Neuronal stem cell (in vitro differentiated cells): Measurements from ENCODE around the gene KDSR.
A peak's percentile ranks its signal among the peaks of the same experiment; 100 is the strongest.

Source experiments
- DNase-seq: peaks from one replicate; pipeline ENCODE4 v3.0.0-alpha.2; 2013; ENCODE audit warnings: low spot score
- H2AFZ ChIP-seq: one replicate; pipeline ENCODE4 v1.6.1; 2013; ENCODE audit warnings: mild to moderate bottlenecking, low read length, inconsistent platforms
- H2AK5ac ChIP-seq: 2 replicates; pipeline ENCODE4 v1.6.1; 2013; ENCODE audit warnings: low read depth, mild to moderate bottlenecking, inconsistent platforms, low read length, moderate library complexity, mixed read lengths
- H2BK120ac ChIP-seq: 2 replicates; pipeline ENCODE4 v1.6.1; 2013; ENCODE audit warnings: low read depth, mild to moderate bottlenecking, inconsistent platforms, low read length, moderate library complexity, mixed read lengths
- H2BK12ac ChIP-seq: one replicate; pipeline ENCODE4 v1.6.1; 2013; ENCODE audit warnings: low read length, inconsistent platforms
- H2BK15ac ChIP-seq: 2 replicates; pipeline ENCODE4 v1.6.1; 2013; ENCODE audit warnings: mild to moderate bottlenecking, low read length, inconsistent platforms, mixed read lengths
- H2BK5ac ChIP-seq: one replicate; pipeline ENCODE4 v1.6.1; 2013; ENCODE audit warnings: inconsistent platforms, mild to moderate bottlenecking, low read length, moderate library complexity
- H3K14ac ChIP-seq: one replicate; pipeline ENCODE4 v1.6.1; 2013; ENCODE audit warnings: low read length, inconsistent platforms
- H3K18ac ChIP-seq: 2 replicates; pipeline ENCODE4 v1.6.1; 2013; ENCODE audit warnings: low read length, inconsistent platforms
- H3K23ac ChIP-seq: 2 replicates; pipeline ENCODE4 v1.6.1; 2013; ENCODE audit warnings: low read depth, mild to moderate bottlenecking, mixed read lengths, low read length, inconsistent platforms; ENCODE audit not compliant: poor library complexity
- H3K27ac ChIP-seq: replicated peaks from 3 replicates; pipeline ENCODE4 v1.5.1; 2013; ENCODE audit warnings: low read length, inconsistent platforms
- H3K27me3 ChIP-seq, 3 experiments: 2 replicates each; pipeline ENCODE4 v1.6.1; 2013; ENCODE audit warnings: low read length in 3 of 3, mild to moderate bottlenecking in 2 of 3, inconsistent platforms in 1 of 3, low read depth in 1 of 3, mixed read lengths in 1 of 3, moderate library complexity in 1 of 3; ENCODE audit not compliant: control insufficient read depth in 3 of 3, insufficient read depth in 3 of 3
- H3K36me3 ChIP-seq, 2 donors: replicated peaks in 1 of 2; 2 replicates each; pipeline ENCODE4 v1.6.1; 2013; ENCODE audit warnings: low read length in 2 of 2; ENCODE audit not compliant: control insufficient read depth in 2 of 2, insufficient read depth in 2 of 2
- H3K4ac ChIP-seq: 2 replicates; pipeline ENCODE4 v1.6.1; 2013; ENCODE audit warnings: inconsistent platforms, mild to moderate bottlenecking, low read length, moderate library complexity
- H3K4me1 ChIP-seq, 2 donors: 1 replicate in 1 of 2; 2 replicates in 1 of 2; pipeline ENCODE4 v1.6.1; 2013; ENCODE audit warnings: low read length in 2 of 2, low read depth in 1 of 2; ENCODE audit not compliant: control insufficient read depth in 2 of 2, insufficient read depth in 1 of 2
- H3K4me2 ChIP-seq: one replicate; pipeline ENCODE4 v1.6.1; 2013; ENCODE audit warnings: mild to moderate bottlenecking, low read length, inconsistent platforms; ENCODE audit not compliant: insufficient read depth, poor library complexity, severe bottlenecking
- H3K4me3 ChIP-seq, 2 donors: 2 replicates each; pipeline ENCODE4 v1.5.1; 2013; ENCODE audit warnings: low read length in 2 of 2, mild to moderate bottlenecking in 2 of 2, inconsistent platforms in 1 of 2, moderate library complexity in 1 of 2
- H3K79me1 ChIP-seq: one replicate; pipeline ENCODE4 v1.6.1; 2013; ENCODE audit warnings: low read depth, mild to moderate bottlenecking, inconsistent platforms, low read length, moderate library complexity
- H3K9ac ChIP-seq: one replicate; pipeline ENCODE4 v1.6.1; 2013; ENCODE audit warnings: mild to moderate bottlenecking, low read depth, low read length, inconsistent platforms; ENCODE audit not compliant: poor library complexity
- H3K9me3 ChIP-seq, 2 donors: replicated peaks in 1 of 2; 2 replicates each; pipeline versions ENCODE3 to v1.6.1; 2013; ENCODE audit warnings: low read length in 2 of 2, mild to moderate bottlenecking in 2 of 2, inconsistent platforms in 1 of 2, low read depth in 1 of 2, mixed read lengths in 1 of 2, moderate library complexity in 1 of 2; ENCODE audit not compliant: control insufficient read depth in 2 of 2, insufficient read depth in 1 of 2
- H4K8ac ChIP-seq: one replicate; pipeline ENCODE4 v1.6.1; 2013; ENCODE audit warnings: low read depth, mild to moderate bottlenecking, inconsistent platforms, low read length, moderate library complexity
- H4K91ac ChIP-seq: one replicate; pipeline ENCODE4 v1.6.1; 2013; ENCODE audit warnings: low read length, low read depth, mild to moderate bottlenecking, inconsistent platforms; ENCODE audit not compliant: poor library complexity
- WGBS, 2 donors: extraction: QIAGEN DNeasy Blood & Tissue Kit; methylation state at CpG; one replicate each; pipeline ENCODE4 v1.1.7; 2013; ENCODE audit warnings: missing lambda C conversion rate in 2 of 2, mixed read lengths in 1 of 2; ENCODE audit not compliant: insufficient read length in 2 of 2, insufficient replicate concordance in 1 of 2; ENCODE audit errors: extremely low coverage in 2 of 2; 5-methylcytosine and 5-hydroxymethylcytosine counted together

The KDSR gene

GRCh38 chr18:63318889-63319382 lies 48.1 kb downstream of the KDSR start:
- Histone ChIP-seq H2BK5ac (no peak overlapping the region), H3K4me1 (peaks cover 10 to 18% of the 10 kb centered on the region in 2 donors), H3K4me3 (peak overlapping the region; percentile 87 to 88), H3K79me1 (no peaks in the 10 kb centered on the region), H2BK12ac (no peak overlapping the region), H3K4ac (no peak overlapping the region), H3K27ac (no peak overlapping the region), H2BK15ac (no peak overlapping the region), H3K9me3 (no peaks in the 10 kb centered on the region), H3K23ac (no peak overlapping the region), H3K14ac (no peak overlapping the region), H2BK120ac (no peak overlapping the region), H4K91ac (no peak overlapping the region), H3K9ac (no peak overlapping the region), H4K8ac (no peak overlapping the region), H3K18ac (no peak overlapping the region), H3K27me3 (no peaks in the 10 kb centered on the region), H3K4me2 (peak overlapping the region; percentile 93), H2AFZ (peak overlapping the region; percentile 83), H3K36me3 (no peaks in the 10 kb centered on the region), H2AK5ac (no peak overlapping the region)
- DNase-seq: no peak
- no CpG with 5 or more reads among the region's 8 CpGs for WGBS, 2 donors

- Histone ChIP-seq H3K4me1 (peaks cover 12 to 18% of the 10 kb centered on the region in 2 donors), H3K27ac (no peak overlapping the region), H3K9me3 (no peaks in the 10 kb centered on the region), H4K91ac (no peak overlapping the region), H2BK15ac (no peak overlapping the region), H3K4ac (no peak overlapping the region), H3K4me2 (peak overlapping the region; percentile 88), H2BK120ac (no peak overlapping the region), H3K79me1 (no peaks in the 10 kb centered on the region), H3K18ac (peak overlapping the region; percentile 89), H4K8ac (no peak overlapping the region), H2BK5ac (no peak overlapping the region), H3K36me3 (no peaks in the 10 kb centered on the region), H3K9ac (peak overlapping the region; percentile 85), H2BK12ac (no peak overlapping the region), H2AFZ (peak overlapping the region; percentile 81), H3K27me3 (no peaks in the 10 kb centered on the region), H3K23ac (peak overlapping the region; percentile 48), H3K14ac (no peak overlapping the region), H2AK5ac (peak overlapping the region; percentile 29), H3K4me3 (peak overlapping the region; percentile 84 to 87)
- no peak for DNase-seq
- no CpG with 5 or more reads among the region's 66 CpGs for WGBS, 2 donors
These were observed 48.8 kb downstream of the KDSR start for GRCh38 chr18:63317982-63318888.

DNA sequence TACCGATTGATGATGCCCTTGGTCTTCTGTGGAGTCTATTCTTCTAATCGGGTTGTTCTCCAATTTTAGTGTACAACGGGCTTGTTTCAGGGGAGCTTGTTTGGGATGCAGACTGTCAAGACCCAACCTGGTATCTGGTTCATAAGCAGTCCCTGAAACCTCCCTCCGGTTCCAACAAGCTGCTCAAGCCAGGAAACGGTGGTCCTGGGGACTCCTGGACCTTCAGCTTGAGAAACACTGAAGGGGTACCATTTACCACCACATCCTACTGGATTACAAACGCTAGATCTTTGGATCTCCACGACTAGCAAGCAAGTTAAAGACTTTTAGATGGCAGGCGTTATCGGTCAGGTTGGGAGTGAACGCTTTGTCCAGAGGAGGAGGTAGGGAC lies 49.5 kb downstream of the KDSR start:
- Histone ChIP-seq H3K4me1 (peaks cover 10 to 15% of the 10 kb centered on the region in 2 donors), H3K4ac (no peak overlapping the region), H2BK15ac (no peak overlapping the region), H3K14ac (no peak overlapping the region), H2AK5ac (no peak overlapping the region), H3K4me3 (peak overlapping the region; percentile 84 to 87), H2BK5ac (no peak overlapping the region), H3K36me3 (no peaks in the 10 kb centered on the region), H3K27ac (no peak overlapping the region), H2AFZ (peak overlapping the region; percentile 81), H4K8ac (no peak overlapping the region), H3K79me1 (no peaks in the 10 kb centered on the region), H4K91ac (no peak overlapping the region), H3K4me2 (peak overlapping the region; percentile 88), H3K23ac (no peak overlapping the region), H3K27me3 (no peaks in the 10 kb centered on the region), H2BK12ac (no peak overlapping the region), H3K18ac (no peak overlapping the region), H3K9ac (no peak overlapping the region), H2BK120ac (no peak overlapping the region), H3K9me3 (no peaks in the 10 kb centered on the region)
- DNase-seq: no peak
- no CpG with 5 or more reads among the region's 10 CpGs for WGBS, 2 donors
